PC-9 (cell line): ENCODE results near the gene CRB3.

Source experiments
- EZH2 ChIP-seq: fragments of 200-600 bp; sonication (generic); IDR thresholded peaks from 2 replicates; pipeline ENCODE4 v1.8.0; 2017; ENCODE audit warnings: antibody characterized with exemption, low read depth
- TF ChIP-seq, protein P1 (sequence below): fragments of 200-600 bp; sonication (generic); conservative IDR thresholded peaks from 2 replicates; pipeline ENCODE4 v1.6.1; 2017; ENCODE audit warnings: mixed run types, antibody characterized with exemption, mild to moderate bottlenecking, moderate library complexity

DNA sequence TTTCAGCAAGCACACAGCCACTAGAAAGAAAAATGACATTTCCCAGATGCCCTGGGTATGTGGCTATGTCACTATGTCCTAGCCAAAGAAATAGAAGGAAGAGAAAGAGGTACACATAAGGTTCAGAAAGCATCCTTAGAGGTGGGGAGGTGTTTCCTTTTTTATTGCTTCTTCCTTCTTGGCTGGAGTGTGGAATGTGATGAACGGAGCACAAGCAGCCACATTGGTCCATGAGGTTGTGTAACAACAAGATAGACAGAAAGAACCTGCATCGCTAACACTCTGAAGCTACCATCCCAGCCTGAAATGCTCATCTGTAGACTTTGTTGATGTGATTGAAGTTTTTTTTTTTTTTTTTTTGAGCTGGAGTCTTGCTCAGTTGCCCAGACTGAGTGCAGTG, 11.2 kb upstream of the CRB3 start:
- TF ChIP-seq, protein P1, sequence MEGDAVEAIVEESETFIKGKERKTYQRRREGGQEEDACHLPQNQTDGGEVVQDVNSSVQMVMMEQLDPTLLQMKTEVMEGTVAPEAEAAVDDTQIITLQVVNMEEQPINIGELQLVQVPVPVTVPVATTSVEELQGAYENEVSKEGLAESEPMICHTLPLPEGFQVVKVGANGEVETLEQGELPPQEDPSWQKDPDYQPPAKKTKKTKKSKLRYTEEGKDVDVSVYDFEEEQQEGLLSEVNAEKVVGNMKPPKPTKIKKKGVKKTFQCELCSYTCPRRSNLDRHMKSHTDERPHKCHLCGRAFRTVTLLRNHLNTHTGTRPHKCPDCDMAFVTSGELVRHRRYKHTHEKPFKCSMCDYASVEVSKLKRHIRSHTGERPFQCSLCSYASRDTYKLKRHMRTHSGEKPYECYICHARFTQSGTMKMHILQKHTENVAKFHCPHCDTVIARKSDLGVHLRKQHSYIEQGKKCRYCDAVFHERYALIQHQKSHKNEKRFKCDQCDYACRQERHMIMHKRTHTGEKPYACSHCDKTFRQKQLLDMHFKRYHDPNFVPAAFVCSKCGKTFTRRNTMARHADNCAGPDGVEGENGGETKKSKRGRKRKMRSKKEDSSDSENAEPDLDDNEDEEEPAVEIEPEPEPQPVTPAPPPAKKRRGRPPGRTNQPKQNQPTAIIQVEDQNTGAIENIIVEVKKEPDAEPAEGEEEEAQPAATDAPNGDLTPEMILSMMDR, result no peak
- no peak for TF ChIP-seq EZH2
